SK-N-MC (cell line): ENCODE measurements around the gene NLRC5.

ENCODE experiments used
- DNase-seq: peaks from one replicate; pipeline ENCODE4 v3.0.0-alpha.2; 2011; ENCODE audit warnings: low read depth, low spot score
- H3K27ac ChIP-seq: fragments of 200-600 bp; sonication (generic); 2 replicates; pipeline ENCODE4 v1.5.1; 2016; ENCODE audit warnings: mixed run types
- H3K36me3 ChIP-seq: fragments of 200-600 bp; sonication (generic); 2 replicates; pipeline ENCODE4 v1.6.1; 2017; ENCODE audit warnings: antibody characterized with exemption, low read length, mixed read lengths; ENCODE audit not compliant: insufficient read depth
- H3K4me3 ChIP-seq: fragments of 200-600 bp; sonication (generic); 2 replicates; pipeline ENCODE4 v1.5.1; 2016
- H3K9ac ChIP-seq: fragments of 200-600 bp; sonication (generic); 2 replicates; pipeline ENCODE4 v1.8.0; 2017; ENCODE audit warnings: mixed run types, mixed read lengths; ENCODE audit not compliant: insufficient read length
- H3K9me3 ChIP-seq: fragments of 200-600 bp; sonication (generic); 2 replicates; pipeline ENCODE4 v1.6.1; 2017; ENCODE audit warnings: low read depth, mild to moderate bottlenecking, antibody characterized with exemption, low read length, moderate library complexity, mixed read lengths
- EZH2 ChIP-seq: fragments of 200-600 bp; sonication (generic); IDR thresholded peaks from one replicate; pipeline ENCODE4 v1.6.1; 2017; ENCODE audit warnings: antibody characterized with exemption
- FOXP2 ChIP-seq: optimal IDR thresholded peaks from 2 replicates; pipeline ENCODE3; 2011; ENCODE audit warnings: mild to moderate bottlenecking, moderate library complexity; ENCODE audit not compliant: insufficient read depth; ENCODE audit errors: extremely low read length, control extremely low read depth
- POLR2AphosphoS5 ChIP-seq: IDR thresholded peaks from 2 replicates; pipeline ENCODE4 v1.6.1; 2012; ENCODE audit warnings: mild to moderate bottlenecking, low read depth, low read length, borderline replicate concordance

NLRC5 gene

DNA sequence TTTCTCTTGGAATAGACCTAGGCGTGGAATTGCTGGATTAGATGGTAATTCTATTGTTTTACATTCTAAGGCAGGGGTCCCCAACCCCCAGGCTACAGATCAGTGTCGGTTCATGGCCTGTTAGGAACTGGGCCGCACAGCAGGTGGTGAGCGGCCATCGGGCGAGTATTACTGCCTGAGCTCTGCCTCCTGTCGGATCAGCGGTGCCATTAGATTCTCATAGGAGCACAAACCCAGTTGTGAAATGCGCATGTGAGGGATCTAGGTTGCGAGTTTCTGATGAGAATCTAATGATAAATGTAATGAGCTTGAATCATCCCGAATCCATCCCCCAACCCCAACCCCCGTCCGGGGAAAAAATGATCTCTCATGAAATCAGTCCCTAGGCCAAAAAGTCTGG, 23.0 kb downstream of the NLRC5 start:
- H3K4me3 ChIP-seq: no peak overlapping the region
- H3K27ac ChIP-seq: no peak overlapping the region
- H3K9me3 ChIP-seq: no peaks in the 10 kb centered on the region
- no peak overlapping the region for H3K9ac ChIP-seq
- H3K36me3 ChIP-seq: no peaks in the 10 kb centered on the region
- no peak for TF ChIP-seq EZH2
- no peak for TF ChIP-seq FOXP2
- TF ChIP-seq POLR2AphosphoS5: no peak
- DNase-seq: no peak

DNA sequence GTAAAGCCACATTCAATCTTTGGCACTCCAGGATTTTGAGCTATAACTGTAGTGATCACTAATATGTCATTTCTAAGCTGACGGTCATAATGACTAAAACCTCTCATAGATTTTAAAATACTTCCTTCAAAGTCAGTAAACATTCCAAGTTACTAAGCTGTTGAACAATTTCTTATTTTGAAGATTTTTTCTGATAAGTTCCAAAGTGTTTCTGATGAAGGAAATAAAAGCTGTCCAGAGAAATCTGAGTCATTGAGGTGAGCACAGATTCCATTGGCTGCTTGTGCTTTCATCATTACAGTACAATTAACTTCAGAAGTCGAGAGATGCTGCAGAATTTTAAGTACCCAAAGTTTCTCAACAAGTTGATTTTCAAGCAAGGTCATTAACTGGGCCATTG, 23.9 kb downstream of the NLRC5 start:
- no peaks in the 10 kb centered on the region for H3K36me3 ChIP-seq
- no peak overlapping the region for H3K9ac ChIP-seq
- no peak overlapping the region for H3K27ac ChIP-seq
- no peak for TF ChIP-seq EZH2
- H3K4me3 ChIP-seq: no peak overlapping the region
- H3K9me3 ChIP-seq: no peaks in the 10 kb centered on the region
- DNase-seq: no peak

DNA sequence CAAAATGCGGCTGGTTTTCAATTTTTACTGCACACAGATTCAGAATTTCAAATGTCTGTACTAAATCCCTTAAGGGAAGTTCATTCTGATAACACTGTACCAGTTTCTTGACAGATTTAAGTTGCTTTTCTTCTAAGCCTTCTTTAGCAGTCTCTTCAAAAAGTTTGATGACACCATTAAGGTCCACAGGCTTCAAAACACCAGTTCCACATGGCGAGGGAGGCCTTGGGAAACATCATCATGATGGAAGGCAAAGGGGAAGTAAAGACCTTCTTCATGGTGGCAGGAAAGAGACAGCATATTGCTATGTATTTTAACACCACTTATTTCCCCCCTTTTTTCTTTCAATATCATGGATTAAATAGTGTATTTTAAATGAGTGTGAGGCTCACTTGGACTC, 24.5 kb downstream of the NLRC5 start:
- Histone ChIP-seq H3K36me3 (no peaks in the 10 kb centered on the region), H3K9me3 (no peaks in the 10 kb centered on the region), H3K27ac (no peak overlapping the region), H3K9ac (no peak overlapping the region), H3K4me3 (no peak overlapping the region)
- DNase-seq: no peak
- TF ChIP-seq FOXP2 (no peak), POLR2AphosphoS5 (no peak), EZH2 (no peak)

DNA sequence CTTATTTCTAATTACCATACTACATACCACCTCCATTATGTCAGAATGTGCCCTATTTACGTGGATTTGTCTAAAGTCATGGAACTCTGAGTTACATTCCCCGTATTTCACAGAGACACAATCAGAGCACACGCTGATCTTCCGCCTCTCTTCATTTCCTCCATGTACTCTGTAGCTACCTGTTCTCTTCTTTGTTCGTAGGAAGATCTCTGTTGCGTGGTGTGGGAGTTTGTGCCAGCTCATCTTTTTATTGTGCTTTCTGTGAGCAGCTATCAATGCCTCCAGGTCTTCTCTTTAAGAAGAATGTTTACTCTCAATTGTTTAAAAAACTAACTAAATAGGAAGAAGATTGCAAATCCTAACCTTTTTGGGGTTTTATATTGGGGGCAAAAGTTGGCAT, 26.9 kb downstream of the NLRC5 start:
- TF ChIP-seq EZH2: no peak
- no peak for TF ChIP-seq POLR2AphosphoS5
- no peak for TF ChIP-seq FOXP2
- Histone ChIP-seq H3K4me3 (no peak overlapping the region), H3K9me3 (no peaks in the 10 kb centered on the region), H3K36me3 (no peaks in the 10 kb centered on the region), H3K27ac (no peak overlapping the region), H3K9ac (no peak overlapping the region)
- no peak for DNase-seq

DNA sequence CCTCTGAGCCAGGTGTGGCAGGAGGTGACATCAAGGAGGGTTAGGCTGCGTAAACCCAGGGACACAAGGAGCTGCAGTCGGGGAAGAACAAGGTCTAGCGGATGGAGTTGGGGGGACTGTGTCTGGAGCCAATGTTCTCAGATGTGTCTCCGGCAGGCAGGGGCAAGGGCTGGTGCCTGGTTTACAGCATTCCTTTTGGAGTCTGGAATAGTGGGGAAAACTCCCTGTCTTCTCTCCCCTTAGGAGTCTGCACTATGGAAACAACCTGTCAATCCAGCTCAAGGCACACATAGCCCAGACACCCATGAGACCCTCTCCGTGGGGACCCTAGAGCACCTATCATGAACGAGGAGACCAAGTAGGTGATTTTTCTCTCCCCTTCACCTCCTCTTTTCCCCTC, 27.5 kb downstream of the NLRC5 start:
- no peak for DNase-seq
- Histone ChIP-seq H3K4me3 (no peak overlapping the region), H3K27ac (no peak overlapping the region), H3K36me3 (no peaks in the 10 kb centered on the region), H3K9me3 (no peaks in the 10 kb centered on the region), H3K9ac (no peak overlapping the region)
- TF ChIP-seq POLR2AphosphoS5: no peak

DNA sequence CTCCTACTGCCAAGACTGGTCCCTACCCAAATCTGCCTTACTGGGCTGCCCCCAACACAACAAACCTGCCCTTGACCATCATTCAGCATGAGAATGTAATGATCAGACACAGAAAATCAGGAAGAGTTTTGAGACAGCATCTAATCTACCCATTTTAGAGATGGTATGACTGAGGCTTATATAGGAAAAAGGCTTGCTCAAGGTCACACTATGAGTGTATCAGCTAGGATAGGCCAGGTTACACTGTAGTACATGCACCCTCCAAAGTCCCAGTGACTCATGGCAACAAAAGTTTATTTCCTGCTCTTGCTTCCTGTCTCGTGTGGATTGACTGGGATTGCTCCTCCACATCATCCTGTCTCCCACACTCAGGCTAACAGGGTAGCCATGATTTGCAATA, 27.9 kb downstream of the NLRC5 start:
- Histone ChIP-seq H3K4me3 (no peak overlapping the region), H3K27ac (no peak overlapping the region), H3K36me3 (no peaks in the 10 kb centered on the region), H3K9me3 (no peaks in the 10 kb centered on the region), H3K9ac (no peak overlapping the region)
- no peak for DNase-seq
- TF ChIP-seq EZH2 (no peak), POLR2AphosphoS5 (no peak), FOXP2 (no peak)

DNA sequence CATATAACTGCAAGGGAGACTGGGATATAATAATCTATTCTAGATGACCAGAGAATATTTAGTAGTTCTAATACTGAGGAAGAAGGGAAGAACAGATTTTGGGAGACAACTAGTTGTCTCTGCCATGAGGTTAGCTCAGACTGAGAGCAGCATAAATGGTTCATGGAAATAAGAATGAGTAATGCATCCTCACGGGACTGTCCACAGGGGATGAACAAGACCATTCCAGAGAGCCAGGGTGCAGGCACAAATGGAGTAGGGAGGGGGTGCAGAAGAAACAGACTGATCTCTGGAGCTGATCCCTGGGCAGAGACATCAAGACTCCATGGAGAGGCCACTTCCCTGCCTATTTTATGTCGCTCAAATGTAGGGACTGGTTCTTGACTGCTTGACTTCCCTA, 30.4 kb downstream of the NLRC5 start:
- DNase-seq: no peak
- no peaks in the 10 kb centered on the region for H3K36me3 ChIP-seq
- no peak overlapping the region for H3K9ac ChIP-seq
- H3K4me3 ChIP-seq: no peak overlapping the region
- H3K9me3 ChIP-seq: no peaks in the 10 kb centered on the region
- TF ChIP-seq POLR2AphosphoS5 (no peak), FOXP2 (no peak), EZH2 (no peak)
- no peak overlapping the region for H3K27ac ChIP-seq

DNA sequence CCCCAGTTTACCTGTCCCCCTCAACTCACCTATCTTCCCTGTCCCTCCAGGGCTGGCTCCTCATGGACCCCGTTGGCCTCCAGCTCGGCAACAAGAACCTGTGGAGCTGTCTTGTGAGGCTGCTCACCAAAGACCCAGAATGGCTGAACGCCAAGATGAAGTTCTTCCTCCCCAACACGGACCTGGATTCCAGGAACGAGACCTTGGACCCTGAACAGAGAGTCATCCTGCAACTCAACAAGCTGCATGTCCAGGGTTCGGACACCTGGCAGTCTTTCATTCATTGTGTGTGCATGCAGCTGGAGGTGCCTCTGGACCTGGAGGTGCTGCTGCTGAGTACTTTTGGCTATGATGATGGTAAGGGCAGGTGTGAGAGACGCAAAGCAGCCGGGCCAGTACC, 31.3 kb downstream of the NLRC5 start:
- no peaks in the 10 kb centered on the region for H3K9me3 ChIP-seq

DNA sequence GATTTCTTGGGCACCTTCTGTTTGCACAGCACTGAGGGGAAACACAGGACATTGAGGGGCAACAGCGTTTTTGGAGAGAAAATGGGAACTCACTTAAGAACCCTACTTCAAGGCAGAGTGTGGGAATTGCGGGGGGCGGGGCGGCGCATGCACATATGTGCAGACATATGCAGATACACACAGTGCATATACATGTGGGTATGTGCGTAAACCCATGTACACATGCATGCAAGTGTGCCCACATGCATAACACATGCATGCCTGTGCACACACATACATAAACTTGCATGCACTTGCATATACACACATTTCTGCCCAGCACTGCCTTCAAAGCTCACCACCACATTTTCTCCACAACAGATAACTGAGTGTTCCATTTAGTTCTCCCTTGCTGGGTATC, 32.4 kb downstream of the NLRC5 start:
- no peak overlapping the region for H3K9ac ChIP-seq
- H3K27ac ChIP-seq: no peak overlapping the region
- TF ChIP-seq POLR2AphosphoS5: no peak
- no peak for TF ChIP-seq EZH2
- no peak for TF ChIP-seq FOXP2
- H3K9me3 ChIP-seq: no peaks in the 10 kb centered on the region
- H3K4me3 ChIP-seq: no peak overlapping the region
- DNase-seq: no peak
- no peaks in the 10 kb centered on the region for H3K36me3 ChIP-seq

More for the DNA sequence above, 31.3 kb downstream of the NLRC5 start:
- no peaks in the 10 kb centered on the region for H3K36me3 ChIP-seq
- TF ChIP-seq FOXP2: no peak
- TF ChIP-seq EZH2: no peak
- TF ChIP-seq POLR2AphosphoS5: no peak
- H3K27ac ChIP-seq: no peak overlapping the region
- no peak overlapping the region for H3K4me3 ChIP-seq
- no peak for DNase-seq
- no peak overlapping the region for H3K9ac ChIP-seq
